AG20443 (cell line): ENCODE data around the gene FOXN3.
"Not testable (repeated sequence)": the region's sequence is repeated elsewhere in the genome, so short reads cannot be mapped to it uniquely, and the experiment has no call there.

Source experiments
- DNase-seq: peaks from one replicate; pipeline ENCODE4 v3.0.0; 2012; ENCODE audit warnings: low spot score, mixed read lengths

The FOXN3 gene

DNA sequence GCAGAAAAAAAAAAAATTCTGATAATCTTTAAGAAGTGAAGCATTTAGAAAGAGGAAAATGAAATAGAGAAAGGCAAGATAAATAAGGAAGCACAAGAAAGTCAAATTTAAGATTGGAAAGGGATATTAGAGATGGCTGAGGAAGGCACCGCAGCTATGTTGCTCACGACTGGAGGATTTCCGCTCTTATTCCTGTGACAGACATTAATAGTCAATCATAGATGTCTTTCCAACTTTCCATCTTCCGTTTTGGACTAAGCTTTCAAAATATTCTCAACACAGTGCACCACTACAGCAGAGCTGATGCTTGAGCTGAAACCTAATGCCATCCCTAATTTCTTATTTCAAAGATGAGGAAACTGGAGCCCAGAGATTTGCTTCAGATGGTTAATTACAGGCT lies 290.6 kb downstream of the FOXN3 start:
- DNase-seq = no peak

DNA sequence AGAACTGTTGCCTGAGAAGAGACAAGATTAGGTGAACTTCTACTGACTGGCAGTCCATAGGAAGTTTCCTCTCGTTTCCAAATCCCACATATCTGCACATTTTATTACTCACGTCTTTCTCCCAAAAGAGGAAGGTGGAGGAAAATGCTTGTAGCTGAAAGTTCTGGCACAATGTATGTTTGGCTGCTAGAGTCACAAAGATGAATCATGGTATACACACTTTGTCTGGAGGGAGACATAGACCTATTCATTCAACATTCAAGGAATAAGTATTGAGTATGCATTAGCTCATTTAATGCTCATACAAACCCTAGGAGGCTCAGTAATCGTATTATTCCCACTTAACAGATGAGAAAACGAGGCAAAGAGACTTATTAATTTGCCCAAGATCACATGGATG lies 291.8 kb downstream of the FOXN3 start:
- no peak for DNase-seq

GRCh38 chr14:89123851-89124250 lies 293.2 kb downstream of the FOXN3 start:
- no peak for DNase-seq

DNA sequence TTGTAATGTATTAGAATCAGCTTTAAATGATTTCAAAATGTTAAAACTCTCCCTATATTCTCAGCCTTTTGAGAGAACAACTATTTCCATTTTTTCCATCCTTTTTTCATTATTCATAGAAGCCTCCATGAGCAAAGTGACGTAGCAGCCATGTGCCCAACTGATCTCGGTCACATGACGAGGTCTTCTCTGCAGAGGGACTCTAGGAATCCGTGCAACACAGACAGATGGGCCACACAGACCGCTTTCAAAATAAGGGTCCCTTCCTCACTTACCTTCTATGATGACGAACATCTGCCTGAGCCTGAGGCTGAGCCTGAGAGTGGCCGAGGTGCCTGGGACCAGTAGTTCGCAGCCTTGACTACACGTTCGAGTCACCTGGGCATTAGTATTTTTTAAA lies 293.8 kb downstream of the FOXN3 start:
- no peak for DNase-seq

DNA sequence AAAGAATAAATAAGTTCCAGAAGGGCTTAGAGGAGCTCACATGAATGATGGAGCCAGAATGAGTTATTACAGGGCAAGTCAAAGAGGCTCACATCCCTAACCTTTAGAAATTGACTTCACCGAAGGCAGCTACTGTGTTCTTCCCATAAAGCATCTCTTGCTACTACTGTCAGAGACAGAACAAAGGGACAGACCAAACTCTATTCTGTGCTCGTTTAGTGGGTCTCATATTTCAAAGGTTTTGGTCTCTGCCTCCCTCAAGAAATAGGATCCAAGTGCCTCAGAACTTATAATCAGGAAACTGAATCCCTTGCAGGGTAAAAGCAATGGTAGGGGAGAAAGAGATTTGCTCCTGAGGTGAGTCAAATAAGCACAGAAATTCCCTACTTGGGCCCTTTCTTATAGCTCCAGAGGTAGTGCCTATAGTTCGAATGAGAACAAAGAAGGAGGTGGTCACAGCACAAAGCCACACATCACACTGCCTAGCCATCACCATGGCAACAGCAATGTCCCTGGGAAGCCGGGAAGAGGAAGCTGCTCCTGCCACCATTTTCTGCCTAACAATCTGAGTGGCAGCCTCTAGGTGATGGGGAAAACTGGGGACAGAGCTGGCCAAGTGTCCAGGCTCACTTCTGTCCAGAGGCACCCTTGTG lies 294.9 kb downstream of the FOXN3 start:
- DNase-seq = no peak

DNA sequence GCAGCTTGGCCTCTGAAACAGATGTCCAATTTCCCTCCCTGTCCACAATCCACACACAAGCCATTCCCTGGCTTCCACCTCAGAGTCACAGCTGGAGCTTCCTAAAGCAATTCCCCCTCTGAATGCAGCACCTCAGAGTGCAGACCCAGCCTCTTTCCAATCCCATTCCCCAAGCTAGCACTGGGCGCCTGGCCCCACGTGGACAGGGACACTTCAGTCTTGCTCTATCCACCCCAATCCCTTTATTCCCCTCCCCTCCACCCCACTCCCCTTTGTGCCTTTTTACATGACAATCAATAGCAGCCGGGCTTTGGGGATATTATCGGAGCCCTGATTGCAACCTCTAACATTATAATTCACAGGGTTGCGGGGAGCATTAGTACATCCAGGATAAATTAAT lies 300.0 kb downstream of the FOXN3 start:
- DNase-seq = no peak

DNA sequence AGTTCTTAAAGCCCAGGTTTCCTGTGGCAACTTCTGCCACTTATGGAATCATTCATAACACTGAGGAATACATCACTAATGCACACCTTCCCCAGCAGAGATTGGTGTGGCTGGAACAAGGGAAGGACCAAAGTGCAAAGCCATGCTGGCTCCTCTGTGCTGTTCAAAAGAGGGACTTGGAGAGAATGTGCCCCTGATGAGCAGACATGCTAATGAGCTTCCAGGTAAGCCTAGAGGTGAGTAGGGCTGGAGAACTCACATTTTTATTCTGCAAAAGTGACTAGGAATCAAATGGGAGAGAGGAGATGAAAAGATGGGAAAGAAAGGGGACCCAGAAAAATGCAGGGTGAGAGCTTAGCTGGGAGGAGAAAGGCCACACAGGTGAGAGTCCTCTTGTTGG lies 302.9 kb downstream of the FOXN3 start:
- DNase-seq = no peak

DNA sequence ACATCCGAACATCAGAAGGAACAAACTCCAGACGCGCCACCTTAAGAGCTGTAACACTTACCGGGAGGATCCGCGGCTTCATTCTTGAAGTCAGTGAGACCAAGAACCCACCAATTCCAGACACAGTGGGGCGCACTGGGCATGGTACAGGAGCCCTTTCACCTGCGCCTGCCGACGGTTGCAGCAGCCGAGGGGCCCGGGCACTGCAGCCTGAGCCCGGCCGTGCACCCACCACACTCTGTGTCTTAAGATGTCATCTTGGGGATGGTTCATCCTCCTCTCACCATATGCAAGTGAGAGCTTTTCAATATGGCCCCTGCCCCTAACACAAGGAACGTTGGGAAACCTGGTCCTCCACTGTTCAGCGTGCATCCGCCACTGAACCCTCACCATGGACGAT lies 304.3 kb downstream of the FOXN3 start:
- DNase-seq = no peak

GRCh38 chr14:89111766-89112543 lies 305.1 kb downstream of the FOXN3 start:
- DNase-seq = not testable (repeated sequence)

DNA sequence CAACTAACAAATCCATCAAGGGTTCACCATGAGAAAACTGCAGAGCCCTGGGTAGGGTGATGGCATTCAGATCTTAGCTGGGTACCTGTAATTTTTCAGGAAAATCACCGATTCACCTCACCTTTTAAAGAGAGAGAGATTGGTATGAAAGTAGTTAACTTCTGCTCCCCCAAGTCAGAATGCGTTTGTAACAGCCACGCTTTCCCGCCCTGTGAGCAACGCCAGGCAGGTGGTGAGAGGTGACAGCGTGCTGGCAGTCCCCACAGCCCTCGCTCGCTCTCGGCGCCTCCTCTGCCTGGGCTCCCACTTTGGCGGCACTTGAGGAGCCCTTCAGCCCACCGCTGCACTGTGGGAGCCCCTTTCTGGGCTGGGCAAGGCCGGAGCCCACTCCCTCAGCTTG lies 305.8 kb downstream of the FOXN3 start:
- not testable (repeated sequence) for DNase-seq

GRCh38 chr14:89110110-89110509 lies 306.9 kb downstream of the FOXN3 start:
- DNase-seq = no peak

- no peak for DNase-seq
These were observed 308.4 kb downstream of the FOXN3 start for GRCh38 chr14:89108608-89109007.

DNA sequence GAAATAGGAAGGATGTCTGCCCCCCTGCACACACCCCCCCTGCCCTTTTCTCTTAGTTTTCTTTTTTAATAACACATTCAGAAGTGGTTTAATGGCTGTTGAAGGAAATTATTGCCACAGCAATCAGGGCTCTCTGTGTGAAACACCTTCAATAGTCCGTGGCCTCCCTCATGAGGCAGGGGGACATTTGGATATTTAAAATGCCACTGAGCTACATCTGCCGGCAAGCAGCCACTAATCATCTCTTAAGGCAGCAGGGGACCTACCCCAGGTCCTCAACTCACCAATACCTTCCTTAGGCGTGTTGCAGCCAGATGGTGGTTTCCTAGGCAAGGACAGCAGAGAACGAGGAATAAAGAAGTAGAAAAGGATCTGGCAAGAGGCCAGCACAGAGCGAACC lies 309.4 kb downstream of the FOXN3 start:
- DNase-seq = no peak
